Astrocyte of the cerebellum (primary cell): Measurements from ENCODE around the gene CD180.

Experiments
- DNase-seq: peaks from one replicate; pipeline ENCODE4 v3.0.0-alpha.2; 2011; ENCODE audit warnings: low read depth
- H3K4me3 ChIP-seq: 2 replicates; pipeline ENCODE4 v1.5.1; 2011; ENCODE audit warnings: mild to moderate bottlenecking, low read depth, low read length, moderate library complexity
- in situ Hi-C: cut with HindIII; loops from 2 replicates; pipeline ENCODE4 v1.10.0; 2017; ENCODE audit warnings: low sequenced_read_pairs
- TF ChIP-seq, protein P1 (sequence below): IDR thresholded peaks from 2 replicates; pipeline ENCODE4 v1.5.1; 2012; ENCODE audit warnings: low read length, low read depth, moderate library complexity, mild to moderate bottlenecking; ENCODE audit errors: missing control alignments

CD180 gene

DNA sequence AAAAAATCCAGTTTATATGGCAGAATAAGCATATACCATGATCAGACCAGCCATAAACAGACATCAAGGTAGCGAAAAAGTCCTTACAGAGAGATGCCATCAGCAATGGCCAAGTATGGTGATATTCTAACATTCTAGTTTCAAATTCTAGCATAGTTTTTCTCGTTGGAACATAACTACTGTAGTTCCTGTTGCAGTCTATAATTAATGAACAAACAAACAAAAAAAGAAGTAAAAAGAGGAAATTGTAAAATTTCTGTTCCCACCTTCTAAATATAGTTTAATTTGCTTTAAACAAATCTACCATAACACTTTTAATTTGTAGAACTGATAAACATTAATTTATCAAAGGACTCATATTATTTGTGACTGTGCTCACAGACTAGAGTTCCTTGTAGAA, 9.9 kb upstream of the CD180 start:
- TF ChIP-seq, protein P1, sequence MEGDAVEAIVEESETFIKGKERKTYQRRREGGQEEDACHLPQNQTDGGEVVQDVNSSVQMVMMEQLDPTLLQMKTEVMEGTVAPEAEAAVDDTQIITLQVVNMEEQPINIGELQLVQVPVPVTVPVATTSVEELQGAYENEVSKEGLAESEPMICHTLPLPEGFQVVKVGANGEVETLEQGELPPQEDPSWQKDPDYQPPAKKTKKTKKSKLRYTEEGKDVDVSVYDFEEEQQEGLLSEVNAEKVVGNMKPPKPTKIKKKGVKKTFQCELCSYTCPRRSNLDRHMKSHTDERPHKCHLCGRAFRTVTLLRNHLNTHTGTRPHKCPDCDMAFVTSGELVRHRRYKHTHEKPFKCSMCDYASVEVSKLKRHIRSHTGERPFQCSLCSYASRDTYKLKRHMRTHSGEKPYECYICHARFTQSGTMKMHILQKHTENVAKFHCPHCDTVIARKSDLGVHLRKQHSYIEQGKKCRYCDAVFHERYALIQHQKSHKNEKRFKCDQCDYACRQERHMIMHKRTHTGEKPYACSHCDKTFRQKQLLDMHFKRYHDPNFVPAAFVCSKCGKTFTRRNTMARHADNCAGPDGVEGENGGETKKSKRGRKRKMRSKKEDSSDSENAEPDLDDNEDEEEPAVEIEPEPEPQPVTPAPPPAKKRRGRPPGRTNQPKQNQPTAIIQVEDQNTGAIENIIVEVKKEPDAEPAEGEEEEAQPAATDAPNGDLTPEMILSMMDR: no peak
- in situ Hi-C loops: no loop called here
- DNase-seq: no peak
- no peak overlapping the region for H3K4me3 ChIP-seq

DNA sequence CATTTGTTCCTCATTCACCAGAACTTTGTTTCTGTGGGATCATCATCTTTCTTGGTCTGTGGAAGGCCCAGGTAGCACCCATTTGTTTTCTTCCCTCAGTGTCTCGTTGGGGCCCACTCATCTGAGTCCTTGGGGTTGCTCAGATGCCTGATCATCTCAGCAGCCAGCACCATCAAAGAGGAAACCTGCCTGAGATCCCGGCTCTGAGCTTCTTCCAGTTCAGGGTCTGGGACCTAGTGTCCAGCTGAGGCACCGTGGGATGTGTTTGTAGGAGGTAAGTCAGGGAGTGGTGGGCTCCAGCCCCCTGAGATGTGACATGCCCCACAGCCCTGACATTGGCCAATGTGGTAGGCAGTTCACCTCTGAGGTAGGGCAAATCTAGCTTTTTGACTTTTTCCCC, 9.4 kb upstream of the CD180 start:
- in situ Hi-C loops: no loop called here
- H3K4me3 ChIP-seq: no peak overlapping the region
- TF ChIP-seq, protein P1: no peak
- DNase-seq: no peak

DNA sequence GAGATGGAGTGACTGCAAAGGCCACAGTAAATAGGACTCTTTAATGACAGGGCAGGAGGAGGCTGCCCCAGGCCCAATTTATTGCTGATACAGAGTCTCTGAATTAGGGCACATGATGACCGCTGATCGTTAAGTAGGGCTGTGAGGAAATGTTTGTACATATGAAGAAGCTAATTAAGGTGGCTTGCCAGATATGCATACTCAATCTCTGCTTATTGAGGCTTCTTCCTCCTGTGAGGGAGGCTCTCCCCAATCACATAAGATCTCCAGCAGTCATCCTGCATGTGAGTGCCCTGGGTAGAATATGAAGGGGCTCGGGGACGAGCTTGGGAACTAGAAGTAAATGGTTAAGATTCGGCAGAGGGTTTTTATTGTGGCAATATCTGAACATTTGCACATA, 8.2 kb upstream of the CD180 start:
- DNase-seq: no peak
- in situ Hi-C loops: loop anchor here (5.0 kb wide), 1 partner anchor 48 kb away; no protein-coding TSS in a partner anchor
- TF ChIP-seq, protein P1: no peak
- H3K4me3 ChIP-seq: no peak overlapping the region

DNA sequence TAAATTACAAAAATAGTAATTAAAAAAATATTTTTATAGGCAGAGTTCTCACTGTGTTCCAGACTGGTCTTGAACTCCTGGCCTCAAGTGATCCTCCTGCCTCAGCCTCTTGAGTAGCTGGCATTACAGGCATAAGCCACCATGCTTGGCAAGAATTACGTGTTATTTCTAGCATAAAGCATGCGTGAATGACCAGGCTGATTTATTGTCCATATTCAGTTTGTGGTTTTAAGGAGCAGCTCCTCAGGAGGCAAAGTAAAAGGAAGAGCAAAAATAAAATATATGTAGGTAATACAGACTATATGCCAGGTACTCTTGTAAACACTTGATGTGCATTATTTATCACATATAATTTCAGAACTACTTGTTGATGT, 7.1 kb upstream of the CD180 start:
- no peak overlapping the region for H3K4me3 ChIP-seq
- no peak for DNase-seq
- in situ Hi-C loops: loop anchor here (5.0 kb wide), 1 partner anchor 46 kb away; no protein-coding TSS in a partner anchor
- TF ChIP-seq, protein P1: no peak

DNA sequence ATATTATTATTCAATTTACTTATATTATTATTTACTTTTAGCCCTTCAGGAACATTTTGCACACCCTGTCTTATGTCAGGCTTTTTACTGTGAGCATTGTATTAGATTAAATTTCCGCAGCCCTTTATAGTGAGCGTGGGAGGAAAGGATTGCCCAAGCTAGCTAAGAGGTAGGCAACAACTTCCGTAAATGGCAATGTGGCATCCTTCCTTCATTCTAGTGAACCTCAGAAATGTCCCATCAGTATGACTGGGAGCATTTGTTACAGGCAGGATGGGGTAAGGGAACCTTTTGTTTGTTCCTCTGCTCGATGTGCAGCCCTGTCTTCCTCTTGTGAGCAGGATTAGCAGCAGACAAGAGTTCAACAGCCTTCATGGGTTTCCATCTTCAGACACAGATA, 6.2 kb upstream of the CD180 start:
- in situ Hi-C loops: loop anchor here (5.0 kb wide), 1 partner anchor 46 kb away; no protein-coding TSS in a partner anchor
- DNase-seq: no peak
- TF ChIP-seq, protein P1: no peak
- no peak overlapping the region for H3K4me3 ChIP-seq

DNA sequence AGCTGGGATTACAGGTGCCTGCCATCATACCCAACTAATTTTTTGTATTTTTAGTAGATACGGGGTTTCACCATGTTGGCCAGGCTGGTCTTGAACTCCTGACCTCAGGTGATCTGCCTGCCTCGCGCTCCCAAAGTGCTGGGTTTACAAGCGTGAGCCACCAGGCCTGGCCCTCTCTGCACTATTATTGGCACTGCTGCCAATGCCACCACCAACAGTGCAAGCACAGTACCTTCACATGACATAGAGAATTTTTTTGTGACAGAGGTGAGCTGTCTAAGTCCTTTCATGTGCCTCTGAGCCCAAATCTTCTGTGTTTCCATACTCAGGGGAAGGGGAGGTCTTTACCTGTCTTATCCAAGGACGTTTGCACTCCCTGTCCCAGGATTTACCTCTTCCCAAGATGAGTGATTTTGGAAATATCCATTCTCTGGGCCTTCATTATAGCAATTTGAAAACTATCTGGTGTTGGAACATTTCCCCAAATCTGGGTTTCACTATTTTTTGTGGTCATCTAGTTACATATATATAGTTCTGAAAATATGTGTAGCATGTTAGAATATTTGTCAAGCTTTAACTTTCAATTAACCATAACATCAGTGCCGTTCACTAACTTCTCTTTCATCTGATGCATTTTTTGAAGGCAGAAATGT, 5.4 kb upstream of the CD180 start:
- no peak for DNase-seq
- in situ Hi-C loops: loop anchor here (5.0 kb wide), 1 partner anchor 45 kb away; no protein-coding TSS in a partner anchor
- H3K4me3 ChIP-seq: no peak overlapping the region
- TF ChIP-seq, protein P1: no peak
